Panc1 (cell line): ENCODE data around the gene PRR23C.

ENCODE experiments used
- POLR2AphosphoS5 ChIP-seq: IDR thresholded peaks from 2 replicates; pipeline ENCODE4 v1.6.1; 2012; ENCODE audit warnings: mild to moderate bottlenecking, low read depth, low read length, moderate library complexity
- REST ChIP-seq, 2 experiments: IDR thresholded peaks; 2 replicates each; pipeline ENCODE4 v1.6.1; 2011 to 2012; ENCODE audit warnings: low read depth in 2 of 2, control low read depth in 1 of 2, low read length in 1 of 2, mild to moderate bottlenecking in 1 of 2, moderate library complexity in 1 of 2; ENCODE audit not compliant: insufficient read depth in 1 of 2
- SIN3A ChIP-seq: IDR thresholded peaks from 2 replicates; pipeline ENCODE4 v1.6.1; 2012; ENCODE audit warnings: low read depth, mild to moderate bottlenecking, low read length, moderate library complexity, borderline replicate concordance; ENCODE audit not compliant: insufficient read depth
- TCF7L2 ChIP-seq: IDR thresholded peaks from 2 replicates; pipeline ENCODE4 v1.6.1; 2011; ENCODE audit warnings: mild to moderate bottlenecking, low read depth, low read length, inconsistent platforms
- TF ChIP-seq, protein P1 (sequence below): fragments of 450-650 bp; IDR thresholded peaks from 2 replicates; pipeline ENCODE4 v1.5.1; 2017; ENCODE audit warnings: mild to moderate bottlenecking

DNA sequence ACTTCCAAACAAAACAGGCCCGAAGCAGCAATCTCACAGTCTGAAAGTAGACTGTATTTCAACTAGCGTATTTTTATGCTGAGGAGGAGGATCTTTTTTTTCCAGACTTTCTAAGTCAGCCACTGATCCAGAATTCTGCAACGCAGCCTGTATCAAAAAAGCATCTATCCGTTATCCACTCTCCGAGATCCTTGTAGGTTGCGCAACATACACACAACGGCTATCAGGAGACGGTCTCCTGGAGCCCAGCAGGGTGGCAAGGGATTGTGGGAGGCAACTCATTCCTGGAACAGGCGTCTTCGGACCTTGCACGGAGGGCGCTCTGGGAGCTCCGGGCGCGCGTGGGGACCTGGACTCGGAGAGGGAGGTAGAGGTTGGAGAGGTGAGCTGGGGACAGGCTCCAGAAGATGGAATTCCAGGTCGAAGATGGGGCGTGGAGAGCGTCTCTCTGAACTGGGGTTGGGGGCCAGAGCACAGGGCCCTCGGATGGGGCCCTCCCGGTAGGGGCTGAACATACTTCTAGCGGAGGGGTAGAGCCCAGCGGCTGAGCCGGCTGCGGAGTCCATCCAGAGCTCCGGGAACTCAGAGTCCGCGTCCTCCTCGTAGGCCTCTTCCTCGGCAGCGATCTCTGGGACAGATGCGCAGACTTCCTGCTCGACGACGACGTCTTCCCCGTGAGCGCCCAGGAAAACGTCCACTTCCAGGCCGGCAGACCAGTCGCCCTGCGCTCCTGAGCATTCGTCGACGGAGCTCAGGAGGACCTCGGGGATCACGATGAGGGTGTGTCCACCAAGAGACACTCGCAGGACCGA is 932 bp downstream of the PRR23C start:
- TF ChIP-seq, protein P1, sequence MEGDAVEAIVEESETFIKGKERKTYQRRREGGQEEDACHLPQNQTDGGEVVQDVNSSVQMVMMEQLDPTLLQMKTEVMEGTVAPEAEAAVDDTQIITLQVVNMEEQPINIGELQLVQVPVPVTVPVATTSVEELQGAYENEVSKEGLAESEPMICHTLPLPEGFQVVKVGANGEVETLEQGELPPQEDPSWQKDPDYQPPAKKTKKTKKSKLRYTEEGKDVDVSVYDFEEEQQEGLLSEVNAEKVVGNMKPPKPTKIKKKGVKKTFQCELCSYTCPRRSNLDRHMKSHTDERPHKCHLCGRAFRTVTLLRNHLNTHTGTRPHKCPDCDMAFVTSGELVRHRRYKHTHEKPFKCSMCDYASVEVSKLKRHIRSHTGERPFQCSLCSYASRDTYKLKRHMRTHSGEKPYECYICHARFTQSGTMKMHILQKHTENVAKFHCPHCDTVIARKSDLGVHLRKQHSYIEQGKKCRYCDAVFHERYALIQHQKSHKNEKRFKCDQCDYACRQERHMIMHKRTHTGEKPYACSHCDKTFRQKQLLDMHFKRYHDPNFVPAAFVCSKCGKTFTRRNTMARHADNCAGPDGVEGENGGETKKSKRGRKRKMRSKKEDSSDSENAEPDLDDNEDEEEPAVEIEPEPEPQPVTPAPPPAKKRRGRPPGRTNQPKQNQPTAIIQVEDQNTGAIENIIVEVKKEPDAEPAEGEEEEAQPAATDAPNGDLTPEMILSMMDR, result no peak
- TF ChIP-seq POLR2AphosphoS5 (no peak), REST (IDR thresholded peaks at IDR 0.05; ENCODE audit: insufficient read depth in 1 of 2, low read depth in 2 of 2, low read length in 1 of 2) (no peak), SIN3A (no peak), TCF7L2 (no peak)
